GM21367 (cell line): ENCODE results near the gene CYB561D2.

Experiments
- ATAC-seq: cut with Tn5 transposase; IDR thresholded peaks from one replicate; pipeline ENCODE4 v1.9.1; 2021; ENCODE audit not compliant: unreplicated experiment

Gene CYB561D2

GRCh38 chr3:50388016-50388719 is 37.5 kb downstream of the CYB561D2 start:
- no peak for ATAC-seq

GRCh38 chr3:50388720-50389413 is 38.2 kb downstream of the CYB561D2 start:
- no peak for ATAC-seq

GRCh38 chr3:50389414-50389767 is 38.7 kb downstream of the CYB561D2 start:
- ATAC-seq, result no peak

- no peak for ATAC-seq
Observed at GRCh38 chr3:50390508-50391224, 40.0 kb downstream of the CYB561D2 start.

- no peak for ATAC-seq
Observed at GRCh38 chr3:50392101-50392715, 41.5 kb downstream of the CYB561D2 start.

GRCh38 chr3:50393061-50393460 is 42.4 kb downstream of the CYB561D2 start:
- ATAC-seq, result no peak

GRCh38 chr3:50395070-50395860 is 44.6 kb downstream of the CYB561D2 start:
- no peak for ATAC-seq

GRCh38 chr3:50396502-50396901 is 45.8 kb downstream of the CYB561D2 start:
- ATAC-seq, result no peak

- no peak for ATAC-seq
Observed at GRCh38 chr3:50401978-50402595, 51.4 kb downstream of the CYB561D2 start.
